HPDE6-E6E7 (cell line): ENCODE data around the gene NFE2.

Source experiments
- DNase-seq: peaks from one replicate; pipeline ENCODE4 v3.0.0; 2011; ENCODE audit warnings: missing footprints; ENCODE audit errors: extremely low spot score

Gene NFE2

GRCh38 chr12:54306925-54307741 is 6.3 kb upstream of the NFE2 start:
- DNase-seq = peak; percentile 83

- DNase-seq = no peak
Measured at GRCh38 chr12:54304187-54304810, 3.5 kb upstream of the NFE2 start.

- DNase-seq = no peak
Measured at GRCh38 chr12:54303640-54304039, 2.8 kb upstream of the NFE2 start.

GRCh38 chr12:54301428-54302048 is 723 bp upstream of the NFE2 start:
- no peak for DNase-seq

GRCh38 chr12:54300225-54300731 is 537 bp downstream of the NFE2 start:
- no peak for DNase-seq

GRCh38 chr12:54299515-54300224 is 1.1 kb downstream of the NFE2 start:
- DNase-seq = no peak

- DNase-seq = no peak
Measured at GRCh38 chr12:54298904-54299303, 1.9 kb downstream of the NFE2 start.

- no peak for DNase-seq
Measured at GRCh38 chr12:54296393-54297099, 4.3 kb downstream of the NFE2 start.

- no peak for DNase-seq
Measured at GRCh38 chr12:54294953-54295566, 5.8 kb downstream of the NFE2 start.

- DNase-seq = no peak
Measured at GRCh38 chr12:54294152-54294952, 6.5 kb downstream of the NFE2 start.

GRCh38 chr12:54292931-54293241 is 7.9 kb downstream of the NFE2 start:
- DNase-seq = no peak

- DNase-seq = no peak
Measured at GRCh38 chr12:54292083-54292930, 8.5 kb downstream of the NFE2 start.

- DNase-seq = no peak
Measured at GRCh38 chr12:54287261-54288157, 13.3 kb downstream of the NFE2 start.

GRCh38 chr12:54286042-54287030 is 14.5 kb downstream of the NFE2 start:
- no peak for DNase-seq

- DNase-seq = no peak
Measured at GRCh38 chr12:54285150-54286041, 15.4 kb downstream of the NFE2 start.
